LNCAP (cell line): ENCODE measurements around the gene EEF1AKMT1.

ENCODE experiments used
- CTCF ChIP-seq: fragments of 450-650 bp; IDR thresholded peaks from 2 replicates; pipeline ENCODE4 v1.5.1; 2017; ENCODE audit warnings: mild to moderate bottlenecking

The EEF1AKMT1 gene

GRCh38 chr13:20773194-20774080 lies at the start of gene EEF1AKMT1:
Gene EEF1AKMT1 (minus strand): TSS chr13:20773961. CDS start chr13:20757598, 16,363 bp downstream.
- TF ChIP-seq CTCF = no peak

- no peak for TF ChIP-seq CTCF
Measured at GRCh38 chr13:20823071-20823470, 49.3 kb upstream of the EEF1AKMT1 start.

GRCh38 chr13:20822406-20822805 lies 48.6 kb upstream of the EEF1AKMT1 start:
- no peak for TF ChIP-seq CTCF

GRCh38 chr13:20819715-20820114 lies 46.0 kb upstream of the EEF1AKMT1 start:
- TF ChIP-seq CTCF = no peak

GRCh38 chr13:20815464-20815863 lies 41.7 kb upstream of the EEF1AKMT1 start:
- TF ChIP-seq CTCF = no peak

GRCh38 chr13:20814224-20814910 lies 40.6 kb upstream of the EEF1AKMT1 start:
- TF ChIP-seq CTCF = no peak

- no peak for TF ChIP-seq CTCF
Measured at GRCh38 chr13:20812890-20813289, 39.1 kb upstream of the EEF1AKMT1 start.
